Activated T-helper 17 cell treated with anti-CD3 and anti-CD28 coated beads, Interleukin-2, amount 50 U/mL, for 72 hours (primary cell): ENCODE data around the gene PRKN. TPM values are rescaled to one million over a fixed set of nuclear protein-coding genes. Genes with fewer than 3 reads are reported as not detected.

Experiments
- ATAC-seq: fragments of 150-1000 bp; cut with Tn5 transposase; replicated peaks from 2 replicates; pipeline ENCODE4 v1.10.0; 2021; ENCODE audit warnings: mild to moderate bottlenecking, moderate library complexity
- H3K27ac Mint-ChIP-seq: one replicate; pipeline ENCODE4 v1.8.0; 2022; ENCODE audit warnings: mixed read lengths
- H3K27me3 Mint-ChIP-seq: one replicate; pipeline ENCODE4 v1.8.0; 2022; ENCODE audit warnings: mixed read lengths
- H3K36me3 Mint-ChIP-seq: one replicate; pipeline ENCODE4 v1.8.0; 2022; ENCODE audit warnings: low read depth, mild to moderate bottlenecking, mixed read lengths
- H3K4me1 Mint-ChIP-seq: one replicate; pipeline ENCODE4 v1.8.0; 2022; ENCODE audit warnings: mixed read lengths
- H3K4me3 Mint-ChIP-seq: one replicate; pipeline ENCODE4 v1.8.0; 2022; ENCODE audit warnings: mild to moderate bottlenecking, mixed read lengths
- H3K9me3 Mint-ChIP-seq: one replicate; pipeline ENCODE4 v1.8.0; 2022; ENCODE audit warnings: mixed read lengths
- total RNA-seq, 2 donors: library from RNA; stranded (reverse); gene quantifications; one replicate each; pipeline ENCODE4 v1.2.3, GENCODE V29; 2022

Gene PRKN
- total RNA-seq, 2 donors from 2014 or later = 0.84 to 0.87 TPM

GRCh38 chr6:162722633-162723032 is 4.9 kb downstream of the PRKN start:
- Mint-ChIP-seq H3K9me3 (no peaks in the 10 kb centered on the region), H3K36me3 (no peaks in the 10 kb centered on the region), H3K27ac (no peak overlapping the region), H3K4me3 (no peak overlapping the region), H3K4me1 (peaks cover 6% of the 10 kb centered on the region), H3K27me3 (no peaks in the 10 kb centered on the region)
- no peak for ATAC-seq

- no peak overlapping the region for H3K27ac Mint-ChIP-seq
- ATAC-seq = no peak
- H3K4me1 Mint-ChIP-seq = peaks cover 6% of the 10 kb centered on the region
- H3K36me3 Mint-ChIP-seq = no peaks in the 10 kb centered on the region
- no peaks in the 10 kb centered on the region for H3K27me3 Mint-ChIP-seq
- no peaks in the 10 kb centered on the region for H3K9me3 Mint-ChIP-seq
- H3K4me3 Mint-ChIP-seq = no peak overlapping the region
Observed at GRCh38 chr6:162722226-162722625, 5.3 kb downstream of the PRKN start.

- Mint-ChIP-seq H3K9me3 (peaks cover 4% of the 10 kb centered on the region), H3K27ac (no peak overlapping the region), H3K4me1 (no peaks in the 10 kb centered on the region), H3K36me3 (no peaks in the 10 kb centered on the region), H3K4me3 (no peak overlapping the region), H3K27me3 (no peaks in the 10 kb centered on the region)
- ATAC-seq = no peak
Observed at GRCh38 chr6:162721404-162721687, 6.2 kb downstream of the PRKN start.

GRCh38 chr6:162719528-162719927 is 8.0 kb downstream of the PRKN start:
- ATAC-seq = no peak
- Mint-ChIP-seq H3K4me1 (no peaks in the 10 kb centered on the region), H3K27me3 (no peaks in the 10 kb centered on the region)

GRCh38 chr6:162715601-162716000 is 12.0 kb downstream of the PRKN start:
- Mint-ChIP-seq H3K4me1 (no peaks in the 10 kb centered on the region), H3K36me3 (no peaks in the 10 kb centered on the region), H3K27me3 (no peaks in the 10 kb centered on the region), H3K4me3 (no peak overlapping the region), H3K9me3 (peaks cover 8% of the 10 kb centered on the region), H3K27ac (no peak overlapping the region)
- no peak for ATAC-seq

More at GRCh38 chr6:162719528-162719927, 8.0 kb downstream of the PRKN start:
- Mint-ChIP-seq H3K4me3 (no peak overlapping the region), H3K36me3 (no peaks in the 10 kb centered on the region), H3K9me3 (peaks cover 4% of the 10 kb centered on the region), H3K27ac (no peak overlapping the region)

DNA sequence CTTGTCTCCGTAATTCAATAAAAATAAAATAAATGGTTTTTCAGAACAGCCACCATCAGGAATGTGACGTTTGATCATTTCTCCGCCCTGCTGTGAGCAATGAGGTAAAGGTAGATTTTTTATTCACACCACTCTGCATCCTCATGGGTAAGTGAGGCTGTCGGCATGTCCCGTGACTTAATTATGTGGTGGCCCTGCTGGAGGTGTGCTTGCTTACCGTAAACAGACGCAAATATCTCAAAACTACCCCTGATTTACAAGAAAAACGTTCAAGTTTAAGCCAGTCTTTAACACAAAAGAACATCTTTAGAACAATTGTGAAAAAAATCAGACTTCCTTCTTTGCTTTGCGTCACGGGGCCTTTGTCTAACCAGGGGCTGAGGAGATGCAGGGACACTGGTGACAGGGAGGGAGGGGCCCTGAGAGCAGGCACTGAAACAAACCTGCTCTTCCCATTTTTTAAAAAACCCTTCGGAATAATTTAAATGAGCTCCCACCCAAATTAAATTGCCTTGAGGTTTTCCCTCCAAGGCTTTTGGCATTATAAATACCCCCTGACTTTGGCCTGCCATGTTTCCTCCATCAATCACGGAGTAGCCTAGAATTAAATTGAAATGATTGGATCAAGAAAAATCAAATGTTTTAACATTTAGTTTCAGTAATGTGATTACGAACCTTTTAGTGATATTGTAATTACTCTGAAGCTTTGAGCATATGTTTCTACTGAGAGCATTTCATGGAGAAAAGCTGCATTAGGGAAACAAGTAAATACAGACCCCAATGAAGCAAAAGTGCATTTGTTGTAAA is 13.4 kb downstream of the PRKN start:
- Mint-ChIP-seq H3K27me3 (no peaks in the 10 kb centered on the region), H3K27ac (no peak overlapping the region), H3K36me3 (no peaks in the 10 kb centered on the region), H3K4me1 (no peaks in the 10 kb centered on the region), H3K9me3 (peaks cover 8% of the 10 kb centered on the region), H3K4me3 (no peak overlapping the region)
- ATAC-seq = no peak

DNA sequence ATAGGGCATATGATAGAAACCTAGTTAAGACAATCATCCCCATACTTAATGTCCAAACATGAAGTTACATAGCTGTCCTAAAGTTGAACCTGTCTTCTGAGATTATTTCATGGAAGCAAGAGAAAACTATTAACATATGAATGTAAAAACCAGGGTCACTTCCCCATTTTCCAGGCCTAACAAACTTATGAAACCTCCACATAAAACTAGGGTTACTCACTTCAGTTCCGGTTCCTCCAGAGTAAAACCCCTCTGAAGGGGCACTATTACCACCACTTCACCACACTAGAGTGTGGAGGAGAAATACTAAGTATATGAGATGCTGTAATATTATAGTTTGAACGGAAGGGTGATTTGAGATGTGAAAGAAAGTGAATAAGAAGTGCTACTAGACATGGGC is 14.9 kb downstream of the PRKN start:
- Mint-ChIP-seq H3K4me1 (no peaks in the 10 kb centered on the region), H3K36me3 (no peaks in the 10 kb centered on the region), H3K27me3 (no peaks in the 10 kb centered on the region), H3K9me3 (peaks cover 8% of the 10 kb centered on the region), H3K4me3 (no peak overlapping the region), H3K27ac (no peak overlapping the region)
- no peak for ATAC-seq

DNA sequence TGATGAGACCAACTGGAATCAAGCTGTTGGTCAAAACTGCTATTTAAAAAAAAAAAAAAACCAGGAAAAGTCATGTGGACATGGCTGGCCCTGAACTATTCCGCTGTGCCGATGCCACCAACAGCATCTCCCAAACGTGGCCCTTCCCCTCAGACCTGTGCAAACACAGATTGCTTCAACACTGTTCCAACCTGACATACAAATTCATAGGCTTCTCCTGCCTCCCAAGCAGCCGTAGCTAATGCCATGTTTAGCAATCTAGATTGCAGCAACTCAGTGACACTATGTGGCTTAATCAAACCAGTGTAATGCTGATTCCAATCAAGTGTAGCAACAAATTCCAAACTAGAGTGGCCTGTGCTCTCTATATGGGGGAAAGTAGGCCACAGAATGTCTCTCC is 16.2 kb downstream of the PRKN start:
- Mint-ChIP-seq H3K27ac (no peak overlapping the region), H3K36me3 (no peaks in the 10 kb centered on the region), H3K9me3 (peaks cover 4% of the 10 kb centered on the region)

DNA sequence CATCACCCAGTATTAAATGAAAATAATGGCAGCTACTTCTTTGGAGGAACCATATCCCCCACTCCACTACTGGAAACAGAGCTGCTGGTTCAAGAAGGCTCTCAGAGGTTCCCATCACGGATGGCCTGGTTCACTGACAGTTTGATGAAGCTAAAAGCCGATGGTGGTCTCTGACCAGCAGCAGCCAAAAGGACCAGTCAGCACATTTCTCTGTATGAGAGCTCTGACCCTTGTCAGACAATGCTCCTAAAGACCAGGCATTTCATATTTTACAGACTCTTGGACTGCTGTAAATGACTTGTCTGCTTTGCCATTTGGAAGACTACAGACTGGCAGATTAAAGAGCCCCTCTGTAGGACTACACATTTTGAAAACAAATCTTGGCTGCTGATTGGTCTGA is 16.6 kb downstream of the PRKN start:
- H3K4me1 Mint-ChIP-seq = no peaks in the 10 kb centered on the region
- H3K9me3 Mint-ChIP-seq = peaks cover 4% of the 10 kb centered on the region
- no peak for ATAC-seq
- H3K27ac Mint-ChIP-seq = no peak overlapping the region
- H3K36me3 Mint-ChIP-seq = no peaks in the 10 kb centered on the region
- no peaks in the 10 kb centered on the region for H3K27me3 Mint-ChIP-seq
- H3K4me3 Mint-ChIP-seq = no peak overlapping the region

More for the DNA sequence above, 16.2 kb downstream of the PRKN start:
- Mint-ChIP-seq H3K4me1 (no peaks in the 10 kb centered on the region), H3K4me3 (no peak overlapping the region), H3K27me3 (no peaks in the 10 kb centered on the region)
- ATAC-seq = no peak

GRCh38 chr6:162710419-162710818 is 17.1 kb downstream of the PRKN start:
- no peak for ATAC-seq
- no peaks in the 10 kb centered on the region for H3K36me3 Mint-ChIP-seq
- peaks cover 4% of the 10 kb centered on the region for H3K9me3 Mint-ChIP-seq
- H3K27me3 Mint-ChIP-seq = no peaks in the 10 kb centered on the region
- H3K27ac Mint-ChIP-seq = no peak overlapping the region
- H3K4me3 Mint-ChIP-seq = no peak overlapping the region
- H3K4me1 Mint-ChIP-seq = no peaks in the 10 kb centered on the region

DNA sequence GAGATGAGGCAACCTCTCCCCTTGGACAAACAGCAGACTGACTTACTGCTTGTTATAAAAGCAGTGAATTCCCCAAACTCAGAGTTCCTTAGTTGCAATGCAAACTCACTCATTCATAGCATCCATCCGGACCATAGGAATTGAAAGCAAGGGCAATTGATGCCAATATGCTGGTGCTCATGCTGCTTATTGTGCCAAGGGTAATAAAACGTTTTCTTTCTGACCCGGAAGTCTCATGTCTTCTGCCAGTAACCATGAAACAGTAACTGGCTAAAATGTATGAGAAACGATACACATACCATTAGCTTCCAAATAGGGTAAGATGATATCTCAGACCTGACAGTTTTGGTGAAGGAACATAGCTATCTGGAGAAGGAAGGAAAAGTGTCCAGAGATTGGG is 18.1 kb downstream of the PRKN start:
- Mint-ChIP-seq H3K36me3 (no peaks in the 10 kb centered on the region), H3K4me1 (no peaks in the 10 kb centered on the region), H3K4me3 (no peak overlapping the region), H3K9me3 (peaks cover 4% of the 10 kb centered on the region), H3K27ac (no peak overlapping the region), H3K27me3 (no peaks in the 10 kb centered on the region)
- ATAC-seq = no peak

- Mint-ChIP-seq H3K27me3 (no peaks in the 10 kb centered on the region), H3K27ac (no peak overlapping the region), H3K4me3 (no peak overlapping the region), H3K4me1 (no peaks in the 10 kb centered on the region), H3K9me3 (peaks cover 4% of the 10 kb centered on the region), H3K36me3 (no peaks in the 10 kb centered on the region)
- no peak for ATAC-seq
Observed at GRCh38 chr6:162708971-162709370, 18.6 kb downstream of the PRKN start.

- no peak for ATAC-seq
- no peaks in the 10 kb centered on the region for H3K9me3 Mint-ChIP-seq
- H3K4me1 Mint-ChIP-seq = no peaks in the 10 kb centered on the region
- no peak overlapping the region for H3K27ac Mint-ChIP-seq
- no peak overlapping the region for H3K4me3 Mint-ChIP-seq
- H3K36me3 Mint-ChIP-seq = no peaks in the 10 kb centered on the region
- no peaks in the 10 kb centered on the region for H3K27me3 Mint-ChIP-seq
Observed at GRCh38 chr6:162706232-162706631, 21.3 kb downstream of the PRKN start.

DNA sequence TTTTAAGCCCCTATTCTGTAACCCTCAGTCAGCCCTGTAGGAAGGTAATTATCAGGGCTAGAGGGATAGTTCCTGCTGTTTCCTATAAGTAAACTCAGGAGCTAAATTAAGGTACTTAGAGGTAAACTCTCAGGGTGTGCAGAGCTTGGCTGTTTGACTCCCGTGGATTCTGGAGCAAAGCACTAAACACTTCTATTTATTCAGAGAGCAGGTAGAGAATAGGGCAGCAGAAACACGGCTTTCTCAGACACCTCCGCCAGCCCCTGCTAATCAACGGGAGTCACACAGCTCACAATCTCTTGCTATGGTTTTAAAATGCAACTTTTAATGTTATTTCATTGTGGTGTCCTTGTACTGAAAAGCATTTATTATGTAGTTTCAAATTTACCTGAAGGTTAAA is 21.8 kb downstream of the PRKN start:
- Mint-ChIP-seq H3K36me3 (no peaks in the 10 kb centered on the region), H3K27me3 (no peaks in the 10 kb centered on the region)
- ATAC-seq = no peak

GRCh38 chr6:162704001-162704400 is 23.6 kb downstream of the PRKN start:
- Mint-ChIP-seq H3K9me3 (no peaks in the 10 kb centered on the region), H3K27me3 (no peaks in the 10 kb centered on the region), H3K27ac (no peak overlapping the region), H3K36me3 (no peaks in the 10 kb centered on the region), H3K4me1 (no peaks in the 10 kb centered on the region), H3K4me3 (no peak overlapping the region)
- ATAC-seq = no peak

More for the DNA sequence above, 21.8 kb downstream of the PRKN start:
- H3K4me1 Mint-ChIP-seq = no peaks in the 10 kb centered on the region
- no peaks in the 10 kb centered on the region for H3K9me3 Mint-ChIP-seq
- H3K27ac Mint-ChIP-seq = no peak overlapping the region
- no peak overlapping the region for H3K4me3 Mint-ChIP-seq

- H3K9me3 Mint-ChIP-seq = no peaks in the 10 kb centered on the region
- H3K27me3 Mint-ChIP-seq = no peaks in the 10 kb centered on the region
- no peak for ATAC-seq
- no peaks in the 10 kb centered on the region for H3K36me3 Mint-ChIP-seq
- H3K4me3 Mint-ChIP-seq = no peak overlapping the region
- H3K4me1 Mint-ChIP-seq = no peaks in the 10 kb centered on the region
- H3K27ac Mint-ChIP-seq = no peak overlapping the region
Observed at GRCh38 chr6:162702446-162702845, 25.1 kb downstream of the PRKN start.
